Measurements from ENCODE around the gene MRPL4.

DNA sequence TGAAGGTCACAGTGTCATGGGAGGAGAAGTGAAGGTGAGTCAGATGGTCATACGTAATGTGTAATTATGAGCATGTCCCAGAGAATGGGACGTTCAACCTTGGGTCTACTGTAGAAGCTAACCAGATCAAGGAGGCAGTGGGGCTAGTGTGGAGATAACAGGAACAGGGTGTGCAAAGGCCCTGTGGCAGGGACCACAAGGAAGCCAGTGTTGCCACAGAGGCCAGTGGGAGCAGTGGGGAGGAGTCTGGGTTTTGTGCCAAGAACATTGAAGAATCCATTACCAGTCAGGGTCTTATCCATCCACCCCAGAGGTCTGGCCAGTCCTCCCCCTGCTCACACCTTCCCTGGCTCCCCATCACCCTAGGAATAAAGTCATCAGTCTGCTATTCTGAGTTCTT lies 3.3 kb downstream of the MRPL4 start:
- TF ChIP-seq, protein P1, sequence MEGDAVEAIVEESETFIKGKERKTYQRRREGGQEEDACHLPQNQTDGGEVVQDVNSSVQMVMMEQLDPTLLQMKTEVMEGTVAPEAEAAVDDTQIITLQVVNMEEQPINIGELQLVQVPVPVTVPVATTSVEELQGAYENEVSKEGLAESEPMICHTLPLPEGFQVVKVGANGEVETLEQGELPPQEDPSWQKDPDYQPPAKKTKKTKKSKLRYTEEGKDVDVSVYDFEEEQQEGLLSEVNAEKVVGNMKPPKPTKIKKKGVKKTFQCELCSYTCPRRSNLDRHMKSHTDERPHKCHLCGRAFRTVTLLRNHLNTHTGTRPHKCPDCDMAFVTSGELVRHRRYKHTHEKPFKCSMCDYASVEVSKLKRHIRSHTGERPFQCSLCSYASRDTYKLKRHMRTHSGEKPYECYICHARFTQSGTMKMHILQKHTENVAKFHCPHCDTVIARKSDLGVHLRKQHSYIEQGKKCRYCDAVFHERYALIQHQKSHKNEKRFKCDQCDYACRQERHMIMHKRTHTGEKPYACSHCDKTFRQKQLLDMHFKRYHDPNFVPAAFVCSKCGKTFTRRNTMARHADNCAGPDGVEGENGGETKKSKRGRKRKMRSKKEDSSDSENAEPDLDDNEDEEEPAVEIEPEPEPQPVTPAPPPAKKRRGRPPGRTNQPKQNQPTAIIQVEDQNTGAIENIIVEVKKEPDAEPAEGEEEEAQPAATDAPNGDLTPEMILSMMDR (IDR thresholded peaks at IDR 0.05 in 2 of 3, conservative IDR thresholded peaks at IDR 0.05 in 1 of 3; ENCODE audit: control insufficient read depth in 2 of 3, extremely low read depth in 1 of 3, insufficient read depth in 1 of 3, low read depth in 3 of 3, low read length in 3 of 3) = no peak
- no peak for TF ChIP-seq TAF1 (IDR thresholded peaks at IDR 0.05; ENCODE audit: borderline replicate concordance, low read depth, low read length)

Data from GM12878 (cell line).